Activated T-helper 1 cell treated with Interleukin-2 at 50 U/mL for 16 hours (primary cell): Measurements from ENCODE around the gene UBAC2.
A peak's percentile ranks its signal among the peaks of the same experiment; 100 is the strongest.

Source experiments
- DNase-seq: peaks from one replicate; pipeline ENCODE4 v3.0.0-alpha.2; 2020; ENCODE audit warnings: low read depth

UBAC2 gene

DNA sequence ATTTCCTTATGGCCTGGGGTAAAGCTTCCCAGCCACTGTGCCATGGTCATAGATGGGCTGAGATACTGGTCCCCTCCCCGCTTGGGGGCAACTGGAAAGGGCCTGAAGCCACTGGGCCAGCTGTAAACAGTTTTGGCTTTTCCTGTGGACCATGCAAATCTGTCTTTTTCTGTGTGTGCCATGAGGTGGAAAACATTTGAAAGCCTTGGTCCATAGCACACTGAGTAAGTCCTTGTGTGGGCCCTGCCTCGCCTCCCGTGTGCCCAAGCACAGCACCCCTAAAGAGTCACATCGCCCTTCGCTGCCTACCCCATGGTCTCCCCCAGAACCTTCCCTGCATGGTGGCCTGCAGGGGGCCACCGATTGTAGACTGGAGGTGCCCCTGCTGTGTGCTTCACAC lies 158.9 kb downstream of the UBAC2 start:
- no peak for DNase-seq

DNA sequence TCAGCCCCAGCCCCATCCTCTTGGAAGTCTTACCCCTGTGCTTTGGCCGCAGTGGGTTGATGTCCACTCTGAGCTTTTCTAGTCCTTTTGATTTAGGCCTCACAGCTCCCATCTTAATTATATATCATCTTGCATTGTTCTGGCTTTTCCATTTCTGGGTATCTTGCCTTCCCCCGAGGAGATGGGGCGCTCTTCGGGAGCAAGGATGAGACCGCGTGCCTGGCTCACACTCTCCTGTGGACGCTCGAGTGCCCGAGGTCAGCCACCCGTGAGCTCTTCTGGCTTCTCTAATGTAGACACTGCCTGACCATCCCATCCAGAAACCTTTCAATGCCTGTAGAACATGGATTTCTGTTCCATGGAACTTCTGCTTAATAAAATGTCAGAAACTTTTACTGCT lies 160.0 kb downstream of the UBAC2 start:
- no peak for DNase-seq

DNA sequence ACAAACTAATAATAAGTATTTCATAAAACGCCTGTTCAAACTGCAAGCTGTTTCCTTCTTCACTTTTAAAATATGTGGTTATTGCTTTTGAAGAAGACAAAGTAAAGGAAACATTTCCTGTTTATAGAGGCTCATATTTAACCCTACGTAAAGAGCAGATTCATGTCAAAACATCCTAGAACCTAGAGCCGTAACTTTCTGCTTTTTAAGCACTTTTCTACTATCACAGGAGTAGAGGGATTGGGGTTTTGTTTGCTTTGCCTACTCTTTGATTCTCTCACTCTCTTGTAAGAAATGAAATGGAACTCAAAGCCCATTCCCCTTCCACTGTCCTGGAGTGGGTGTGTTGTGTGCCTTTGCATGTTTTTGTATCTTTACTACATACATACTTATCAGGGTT lies 160.5 kb downstream of the UBAC2 start:
- DNase-seq: no peak

DNA sequence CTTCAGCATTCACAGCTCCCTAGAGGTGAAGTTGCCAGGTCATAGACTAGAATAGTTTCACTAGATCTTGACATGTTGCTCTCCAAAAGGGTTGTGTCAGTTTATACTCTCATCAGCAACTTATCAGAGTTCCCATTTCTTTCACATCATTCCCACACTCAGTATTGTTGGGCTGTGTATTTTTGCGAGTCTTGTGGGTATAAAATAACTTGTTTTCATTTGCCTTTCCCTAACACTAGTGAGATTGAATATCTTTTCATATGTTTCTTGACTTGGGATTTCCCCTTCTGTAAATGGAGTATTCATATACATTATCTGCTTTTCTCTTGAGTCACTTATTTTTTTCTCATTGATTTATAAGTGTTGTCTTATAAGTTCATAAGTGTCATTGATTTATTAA lies 161.7 kb downstream of the UBAC2 start:
- DNase-seq: no peak

DNA sequence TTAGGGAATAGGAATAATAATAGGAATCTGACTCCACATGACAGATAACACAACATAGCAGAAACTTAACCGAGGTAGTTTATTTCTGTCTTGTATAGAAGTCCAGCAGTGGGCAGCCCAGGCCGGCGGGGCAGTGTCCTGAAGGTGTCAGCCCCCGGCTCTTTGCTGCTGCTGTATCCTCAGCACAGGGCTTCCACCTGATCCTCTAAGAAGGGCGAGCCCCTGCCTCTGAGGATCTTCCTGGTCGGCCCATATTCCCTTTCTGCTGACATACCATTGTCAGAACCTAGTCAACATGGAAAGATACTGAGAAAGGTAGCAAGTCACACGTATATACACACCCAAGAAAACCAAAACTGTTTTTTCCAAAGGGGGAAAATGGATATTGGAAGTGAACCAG lies 162.7 kb downstream of the UBAC2 start:
- DNase-seq: no peak

DNA sequence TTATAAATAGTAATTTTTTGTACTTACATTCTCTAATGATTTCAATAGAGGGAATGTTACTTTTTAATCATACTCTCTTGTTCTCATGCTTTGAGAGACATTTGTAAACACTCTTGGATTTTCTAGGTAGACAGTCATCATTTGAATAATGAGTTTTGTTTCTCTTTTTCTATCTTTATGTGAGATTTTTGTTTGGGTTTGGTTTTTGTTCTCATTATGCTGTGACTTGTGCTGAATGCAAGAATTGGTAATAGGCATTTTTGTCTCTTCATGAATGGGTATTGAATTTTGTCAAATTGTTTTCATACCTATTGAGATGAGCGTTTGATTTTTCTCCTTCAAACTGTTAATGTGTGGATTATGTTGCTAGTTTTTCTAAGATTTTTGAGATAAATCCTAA lies 163.3 kb downstream of the UBAC2 start:
- no peak for DNase-seq

DNA sequence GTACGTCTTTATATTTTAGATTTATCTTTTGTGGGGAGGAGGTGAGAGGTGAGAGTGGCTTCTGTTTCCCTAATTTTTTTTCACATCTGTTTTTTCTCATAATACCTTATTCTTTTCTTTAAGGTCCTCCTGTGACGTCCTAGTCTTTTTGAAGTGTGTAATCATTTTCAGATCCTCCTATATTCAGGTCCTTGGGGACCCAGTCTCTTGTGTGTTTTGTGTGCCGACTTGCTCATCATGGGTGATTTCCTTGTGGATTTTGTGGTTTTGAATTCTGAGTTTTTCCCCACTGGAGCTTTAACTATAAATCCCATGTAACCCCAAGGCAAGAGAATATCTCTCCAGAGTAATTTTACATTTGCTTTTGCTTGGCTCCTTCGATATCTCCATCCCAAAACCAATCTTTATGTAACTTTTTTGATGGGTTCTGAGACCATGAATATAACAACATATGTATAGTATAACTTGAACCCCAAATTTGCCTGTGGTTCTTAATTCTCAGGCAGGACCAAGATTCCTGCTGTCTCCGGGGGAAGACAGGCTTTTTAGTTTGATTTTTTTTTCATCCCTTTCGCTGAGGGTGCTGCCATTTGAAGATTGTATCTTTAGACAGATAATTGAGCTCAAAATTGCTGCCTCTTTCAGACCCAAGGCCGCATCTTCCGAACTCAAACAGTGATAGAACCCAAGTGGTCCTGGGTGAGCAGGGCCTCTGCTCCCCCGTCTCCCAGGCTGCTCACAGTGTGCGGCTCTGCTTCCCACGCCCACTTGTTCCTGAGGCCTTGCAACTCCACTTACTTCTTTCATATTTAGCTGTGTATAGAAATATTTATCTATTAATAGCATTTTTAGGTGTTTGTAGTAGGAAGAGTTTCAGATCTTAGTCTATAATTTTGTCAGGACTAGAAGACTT lies 165.7 kb downstream of the UBAC2 start:
- no peak for DNase-seq

DNA sequence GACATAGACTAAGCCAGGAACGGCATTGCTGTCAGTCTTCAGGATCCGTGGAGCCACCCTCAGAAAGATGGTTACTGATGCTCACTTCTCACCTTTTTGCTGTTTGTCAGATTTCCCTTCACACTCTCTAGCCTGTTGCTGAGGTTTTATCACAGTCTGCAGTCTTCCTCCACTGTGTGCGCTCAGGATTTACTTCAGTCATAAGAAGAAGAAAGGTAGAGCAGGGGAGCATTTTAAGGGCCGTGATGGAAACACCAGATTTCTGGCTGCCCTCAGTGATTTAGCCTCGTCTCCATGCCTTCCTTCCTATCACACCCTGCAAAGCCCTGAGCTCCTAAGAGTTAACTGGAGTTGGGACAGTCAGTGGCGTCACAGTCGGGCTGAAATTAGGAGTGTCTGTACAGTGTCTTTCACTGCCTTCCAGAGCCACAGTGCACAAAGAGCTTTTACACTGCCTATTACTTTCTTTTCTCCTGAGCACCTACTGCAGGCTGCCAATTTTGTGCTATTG lies 166.5 kb downstream of the UBAC2 start:
- DNase-seq: no peak

DNA sequence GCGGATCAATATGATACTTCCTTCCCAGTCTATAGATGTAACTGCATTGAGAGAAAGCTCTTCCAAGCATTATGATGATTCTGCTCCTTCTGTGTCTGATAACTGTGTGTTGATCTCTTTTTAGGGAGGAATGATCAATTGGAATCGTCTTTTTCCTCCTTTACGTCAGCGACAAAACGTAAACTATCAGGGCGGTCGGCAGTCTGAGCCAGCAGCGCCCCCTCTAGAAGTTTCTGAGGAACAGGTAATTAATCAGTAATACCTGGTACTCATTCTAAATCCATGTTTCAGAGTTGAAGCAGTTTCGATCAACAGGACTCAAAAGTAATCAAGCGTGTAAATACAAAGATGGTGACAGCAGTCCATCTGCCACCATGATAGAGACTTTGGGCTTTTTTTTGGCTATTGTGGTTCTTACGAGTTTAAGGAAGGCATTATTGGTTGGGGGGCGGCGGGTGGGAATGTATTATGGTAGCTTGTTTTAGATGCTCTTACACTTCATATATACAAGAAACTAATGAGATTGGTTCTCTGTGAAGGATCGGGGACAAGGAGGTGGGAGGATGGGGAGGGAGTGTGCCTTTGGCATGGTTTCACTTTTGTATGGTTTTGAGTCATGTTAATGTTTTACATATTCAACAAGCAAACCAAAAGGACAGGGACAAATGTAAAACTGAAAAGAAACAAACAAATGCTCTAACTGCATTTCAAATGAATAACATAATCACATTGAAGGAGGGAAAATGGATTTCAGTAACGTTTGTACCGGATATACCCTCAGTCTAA lies 167.2 kb downstream of the UBAC2 start:
- no peak for DNase-seq

DNA sequence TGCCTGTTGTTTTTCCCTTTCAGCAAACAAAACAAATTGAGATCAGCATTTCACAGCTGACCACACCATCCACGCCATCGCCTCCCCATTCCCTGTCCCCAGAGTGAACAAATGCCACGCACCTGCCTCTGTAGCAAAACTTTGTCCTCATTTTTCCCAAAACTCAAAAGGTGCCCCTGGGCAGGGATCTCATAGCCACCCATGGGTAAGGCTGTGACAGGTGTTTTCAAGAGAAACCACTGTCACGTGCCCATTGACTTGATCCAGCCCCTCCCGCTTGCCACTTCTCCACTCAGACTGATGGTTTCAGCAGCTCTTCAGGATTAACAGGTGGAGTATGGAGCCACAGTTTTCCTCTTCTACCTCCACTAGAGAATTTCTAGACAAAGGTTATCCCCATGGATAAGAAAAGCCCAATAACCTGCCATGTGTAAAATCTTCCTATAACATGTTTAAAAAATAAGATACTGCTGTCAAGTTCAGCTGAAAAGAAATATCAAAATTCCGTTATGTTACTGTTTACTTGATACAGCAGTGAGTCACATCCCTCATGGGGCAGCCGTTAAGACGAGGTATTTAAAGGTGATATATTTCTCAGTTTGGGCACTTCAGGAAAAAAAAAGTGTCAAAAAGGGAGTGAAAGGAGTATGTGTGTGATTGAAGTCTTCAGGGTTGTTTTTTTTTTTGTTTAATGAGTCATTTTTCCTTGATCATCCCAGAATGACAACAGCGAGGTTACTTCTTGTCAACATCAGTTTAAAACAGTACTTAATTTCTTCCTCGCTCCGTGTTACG lies 170.0 kb downstream of the UBAC2 start:
- no peak for DNase-seq

DNA sequence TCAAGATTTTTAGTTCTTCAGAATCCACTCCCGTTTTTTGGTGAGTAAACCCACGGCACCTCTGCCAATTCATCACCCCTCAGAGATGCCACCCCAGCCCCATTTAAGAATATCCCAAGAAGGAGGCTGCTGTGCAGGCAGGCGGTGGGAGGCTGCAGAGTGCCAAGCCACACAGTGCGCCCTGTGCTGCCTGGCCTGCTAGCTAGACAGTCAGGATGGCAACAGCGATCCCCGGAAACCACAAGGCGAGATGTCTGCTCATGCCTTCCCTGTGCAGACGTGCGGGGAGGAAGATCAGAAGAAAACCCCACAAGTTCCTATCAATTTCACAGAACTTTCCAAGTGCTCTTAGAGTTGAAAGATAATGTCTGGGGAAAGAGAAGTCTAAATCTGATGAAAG lies 171.3 kb downstream of the UBAC2 start:
- peak; percentile 62 for DNase-seq

DNA sequence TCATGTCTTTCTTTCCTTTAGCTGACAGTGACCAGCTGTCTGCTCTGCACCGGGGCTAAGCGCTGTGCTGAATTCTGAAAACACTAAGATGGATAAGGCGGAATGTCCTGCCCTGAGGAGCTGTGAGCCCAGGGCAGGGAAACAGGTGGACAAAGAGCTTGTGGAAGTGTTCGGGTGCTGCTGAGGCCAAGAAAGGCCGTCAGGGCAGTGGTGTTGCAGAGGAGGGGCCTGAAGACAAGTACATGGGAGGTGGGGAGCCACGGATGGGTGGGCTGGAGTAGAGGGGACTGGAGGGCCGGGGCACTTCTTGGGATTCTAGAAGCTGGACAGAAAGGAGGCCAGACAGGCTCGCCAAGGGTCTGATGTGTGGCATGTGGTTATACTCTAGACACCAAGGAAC lies 172.8 kb downstream of the UBAC2 start:
- DNase-seq: no peak

DNA sequence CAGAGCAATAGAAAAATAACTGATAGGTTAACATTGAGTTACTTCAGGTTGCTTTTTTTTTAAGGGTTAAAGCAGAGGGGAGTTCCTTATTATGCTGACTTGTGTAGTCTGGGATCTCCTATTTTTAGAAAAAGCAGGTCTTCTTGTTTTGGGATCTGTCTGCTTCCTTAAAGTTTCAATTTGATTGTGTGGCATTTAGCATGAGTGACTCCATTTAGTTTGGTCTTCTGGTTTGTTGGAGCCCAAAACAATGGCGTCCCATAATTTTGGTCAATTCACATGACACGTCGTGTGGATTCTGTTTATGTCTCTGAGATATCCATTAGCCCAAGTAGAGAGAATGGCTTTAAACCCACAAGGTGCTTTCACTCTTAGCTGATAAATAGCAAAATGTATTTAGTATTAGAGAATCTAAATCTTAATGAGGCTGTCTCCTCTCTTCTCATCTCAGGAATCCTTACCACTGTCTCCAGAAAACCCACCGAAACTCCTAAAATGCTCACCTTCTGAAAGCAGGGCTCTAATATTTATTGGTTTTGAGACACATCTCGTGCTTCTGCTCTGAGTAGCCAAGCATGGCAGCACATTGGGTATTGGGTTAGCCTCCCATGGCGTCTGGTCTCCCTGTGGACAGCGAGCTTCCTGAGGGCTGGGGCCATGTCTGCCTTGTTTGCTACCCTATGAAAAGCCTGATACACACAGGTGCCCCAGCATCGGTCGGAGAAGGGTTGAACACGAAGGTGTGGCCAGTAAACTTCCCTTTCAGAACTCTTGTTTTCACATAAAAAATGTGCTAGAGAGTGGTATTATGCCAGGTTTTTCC lies 173.7 kb downstream of the UBAC2 start:
- no peak for DNase-seq

DNA sequence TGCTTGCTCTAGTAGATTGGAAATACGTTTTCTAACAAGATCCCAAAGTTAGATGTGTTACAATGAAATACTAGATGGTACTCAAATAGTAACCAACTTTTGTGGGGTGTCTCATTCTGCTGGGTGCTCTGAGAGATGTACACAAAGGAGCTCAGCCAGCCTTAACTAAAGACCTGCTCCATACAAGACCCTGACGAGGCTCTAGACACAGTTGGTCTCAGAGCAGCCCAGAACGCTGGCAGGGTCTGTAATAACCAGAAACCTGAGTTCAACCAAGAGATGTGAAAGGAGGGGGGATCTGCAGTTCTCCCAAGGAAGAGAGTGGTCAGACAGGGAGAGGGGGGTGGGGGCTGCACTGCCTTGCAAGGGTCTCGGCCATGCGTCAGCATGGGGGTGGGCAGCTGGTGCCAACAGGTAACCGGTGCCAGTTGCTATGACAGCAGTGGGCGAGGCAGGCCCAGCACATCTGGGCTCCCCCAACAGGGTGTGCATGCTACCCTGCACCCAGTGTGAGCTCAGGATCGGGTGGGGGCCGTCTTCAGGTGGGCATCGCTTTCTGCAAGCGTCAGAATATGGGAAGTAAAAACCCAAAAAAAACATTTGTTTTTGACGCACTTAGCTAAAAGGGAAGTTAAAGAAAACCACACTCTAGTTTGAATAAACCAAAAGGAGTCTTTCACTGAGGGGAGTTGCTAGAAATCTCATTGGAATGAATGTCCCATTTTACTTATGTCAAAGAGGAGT lies 174.5 kb downstream of the UBAC2 start:
- no peak for DNase-seq

DNA sequence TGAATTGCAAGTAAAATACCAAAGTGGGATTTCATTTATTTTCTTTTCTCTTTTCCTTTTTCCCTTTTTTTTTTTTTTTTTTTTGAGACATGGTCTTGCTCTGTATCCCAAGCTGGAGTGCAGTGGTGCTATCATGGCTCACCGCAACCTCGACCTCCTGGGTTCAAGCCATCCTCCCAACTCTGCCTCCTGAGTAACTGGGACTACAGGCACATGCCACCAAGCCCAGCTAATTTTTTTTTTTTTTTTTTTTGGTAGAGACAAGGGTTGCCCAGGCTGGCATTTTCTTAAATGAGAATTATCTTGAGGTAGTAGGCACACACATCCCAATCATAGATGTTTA lies 175.1 kb downstream of the UBAC2 start:
- no peak for DNase-seq

DNA sequence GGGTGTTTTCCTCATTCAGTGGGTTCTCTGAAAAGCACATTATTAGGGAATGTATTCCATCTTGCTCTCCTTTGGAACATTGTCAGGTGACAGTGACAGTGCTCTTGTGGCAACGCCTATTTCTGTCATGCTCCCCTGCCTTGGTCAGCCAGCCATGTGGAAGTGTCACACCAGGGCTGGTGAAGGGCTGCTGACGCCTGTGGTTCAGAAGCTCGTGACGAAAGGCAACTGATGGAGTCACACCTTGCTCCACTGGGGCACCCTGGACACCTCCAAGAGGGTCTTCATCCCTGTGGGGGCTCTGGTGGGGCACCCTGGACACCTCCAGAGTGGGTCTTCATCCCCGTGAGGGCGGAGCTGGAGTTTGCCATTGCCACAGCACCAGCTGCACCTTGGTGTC lies 175.5 kb downstream of the UBAC2 start:
- no peak for DNase-seq

DNA sequence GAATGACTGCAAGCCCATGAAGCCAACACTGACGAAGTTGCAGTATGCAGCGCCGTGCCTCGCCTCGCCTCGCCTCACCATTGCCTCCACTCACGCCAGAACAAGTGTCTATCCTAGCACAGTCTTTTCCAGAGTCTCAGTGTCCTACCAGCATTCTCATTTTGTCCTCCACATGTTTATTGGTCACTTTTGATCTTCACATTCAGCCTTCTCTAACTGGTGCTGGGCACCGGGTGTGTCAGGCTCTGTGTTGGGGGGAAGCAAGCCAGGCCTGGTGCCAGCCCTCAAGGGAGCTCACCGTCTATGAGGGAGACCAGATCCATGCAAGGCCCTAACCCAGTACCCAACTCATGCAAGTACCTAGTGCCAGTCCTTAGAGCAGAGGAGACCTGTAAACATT lies 176.3 kb downstream of the UBAC2 start:
- no peak for DNase-seq

DNA sequence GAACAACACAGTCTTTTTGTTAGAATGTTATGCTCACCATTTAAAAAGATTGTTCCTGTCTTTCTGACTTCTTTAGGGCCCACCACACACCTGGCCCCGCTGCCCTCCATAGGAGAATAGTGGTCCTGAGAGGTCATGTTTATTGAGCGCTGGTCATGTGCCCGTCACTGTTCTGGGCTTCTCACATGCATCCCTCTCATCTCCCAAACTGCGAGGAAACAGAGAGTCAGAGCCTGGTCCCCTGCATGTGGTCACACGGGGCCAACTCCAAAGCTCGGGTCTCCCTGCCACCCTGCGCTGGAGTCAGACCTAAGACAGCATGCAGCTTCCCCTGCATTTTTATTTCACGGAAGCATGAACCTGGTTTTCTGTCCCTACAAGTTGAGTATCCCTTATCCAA lies 177.0 kb downstream of the UBAC2 start:
- no peak for DNase-seq

DNA sequence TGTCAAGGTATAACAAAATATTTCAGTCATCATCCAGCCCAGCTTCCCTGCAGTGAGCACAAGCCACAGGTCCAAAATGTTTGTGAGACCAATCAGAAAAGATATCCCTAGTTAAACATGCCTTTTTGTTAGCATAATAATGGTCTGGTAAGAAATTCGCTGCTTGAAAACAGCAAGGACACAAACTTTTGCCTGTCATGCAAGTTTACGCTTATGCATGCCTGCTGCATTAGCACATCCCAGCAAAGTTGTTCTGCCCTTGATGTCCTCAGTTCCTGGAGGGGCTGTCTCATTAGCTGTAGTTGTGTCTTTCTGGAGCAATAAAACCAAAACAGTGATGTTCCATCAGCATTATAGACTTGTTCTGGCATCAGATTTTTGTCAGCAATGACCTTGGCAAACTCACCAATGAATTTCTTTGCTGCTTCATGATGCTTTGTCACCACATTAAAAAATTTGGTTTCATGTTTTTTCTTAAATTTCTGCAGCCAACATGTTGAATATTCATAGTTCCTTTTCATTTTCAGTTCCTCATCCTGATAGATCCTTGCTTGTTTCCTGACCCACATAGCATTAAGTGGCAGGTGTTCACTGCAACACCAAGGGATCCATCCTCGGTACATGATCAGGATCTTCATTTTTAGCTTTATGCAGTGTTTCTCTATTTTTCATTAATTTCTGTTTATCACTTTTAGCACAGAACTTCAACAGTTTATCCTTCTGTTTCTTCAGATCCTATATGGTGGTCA lies 178.5 kb downstream of the UBAC2 start:
- no peak for DNase-seq
